HL-60 (cell line): ENCODE measurements around the gene SPC25.

Experiments
- CTCF ChIP-seq: IDR thresholded peaks from one replicate; pipeline ENCODE4 v1.5.1; 2011; ENCODE audit warnings: low read length, control low read depth, inconsistent platforms; ENCODE audit not compliant: insufficient read depth
- POLR2AphosphoS5 ChIP-seq: IDR thresholded peaks from 2 replicates; pipeline ENCODE4 v1.6.1; 2012; ENCODE audit warnings: low read depth

GRCh38 chr2:168904358-168904757 lies 14.1 kb upstream of the SPC25 start:
- TF ChIP-seq CTCF: no peak
- TF ChIP-seq POLR2AphosphoS5: no peak
